Keratinocyte (primary cell): ENCODE data around the gene MXRA5. TPM values are rescaled to one million over a fixed set of nuclear protein-coding genes. Genes with fewer than 3 reads are reported as not detected.

Experiments
- DNase-seq: peaks from one replicate; pipeline ENCODE4 v3.0.0-alpha.2; 2011; ENCODE audit warnings: low read depth, missing footprints, low spot score
- FAIRE-seq: peaks from 2 replicates; lab custom pipeline; 2011; peaks lifted over from hg19 to GRCh38; lab: Jason Lieb, UNC
- H2AFZ ChIP-seq: 2 replicates; pipeline ENCODE4 v1.6.0; 2012; ENCODE audit warnings: low read length, control low read depth, inconsistent platforms; ENCODE audit not compliant: control insufficient read depth
- H3K27ac ChIP-seq: 2 replicates; pipeline ENCODE4 v1.5.1; 2011; ENCODE audit warnings: low read length; ENCODE audit not compliant: control insufficient read depth, insufficient read depth
- H3K27me3 ChIP-seq: 3 replicates; pipeline ENCODE4 v1.6.0; 2011; ENCODE audit warnings: low read length; ENCODE audit not compliant: control insufficient read depth, insufficient read depth; ENCODE audit errors: extremely low read depth
- H3K36me3 ChIP-seq, 2 experiments: 2 replicates in 1 of 2; 3 replicates in 1 of 2; pipeline ENCODE4 v1.5.1; 2011; ENCODE audit warnings: low read length in 2 of 2, mild to moderate bottlenecking in 1 of 2; ENCODE audit not compliant: control insufficient read depth in 2 of 2, insufficient read depth in 2 of 2; ENCODE audit errors: extremely low read depth in 1 of 2
- H3K4me1 ChIP-seq: 3 replicates; pipeline ENCODE4 v1.5.1; 2011; ENCODE audit warnings: low read length; ENCODE audit not compliant: control insufficient read depth, insufficient read depth; ENCODE audit errors: extremely low read depth
- H3K4me2 ChIP-seq: 3 replicates; pipeline ENCODE4 v1.6.0; 2011; ENCODE audit warnings: low read depth, low read length; ENCODE audit not compliant: control insufficient read depth, insufficient read depth; ENCODE audit errors: extremely low read depth
- H3K4me3 ChIP-seq, 3 experiments: fragments of 200-600 bp in 1 of 3; sonication (generic) in 1 of 3; 2 replicates in 2 of 3; 3 replicates in 1 of 3; pipeline ENCODE4 v1.5.1; 2011 to 2016; ENCODE audit warnings: low read length in 3 of 3, mild to moderate bottlenecking in 3 of 3, control low read depth in 2 of 3, inconsistent platforms in 1 of 3, low read depth in 1 of 3, mixed read lengths in 1 of 3, mixed run types in 1 of 3, moderate library complexity in 1 of 3; ENCODE audit not compliant: control insufficient read depth in 2 of 3, insufficient read depth in 2 of 3; ENCODE audit errors: extremely low read depth in 1 of 3
- H3K79me2 ChIP-seq: 2 replicates; pipeline ENCODE4 v1.6.0; 2012; ENCODE audit warnings: low read length; ENCODE audit not compliant: control insufficient read depth, insufficient read depth
- H3K9ac ChIP-seq: 3 replicates; pipeline ENCODE4 v1.6.0; 2011; ENCODE audit warnings: low read length; ENCODE audit not compliant: control insufficient read depth, insufficient read depth; ENCODE audit errors: extremely low read depth
- H3K9me1 ChIP-seq: 3 replicates; pipeline ENCODE4 v1.6.0; 2011; ENCODE audit warnings: low read length; ENCODE audit not compliant: control insufficient read depth, insufficient read depth; ENCODE audit errors: extremely low read depth
- H3K9me3 ChIP-seq: 2 replicates; pipeline ENCODE4 v1.5.1; 2012; ENCODE audit warnings: low read depth, low read length; ENCODE audit not compliant: control insufficient read depth
- H4K20me1 ChIP-seq: 3 replicates; pipeline ENCODE4 v1.6.0; 2011; ENCODE audit warnings: low read length; ENCODE audit not compliant: control insufficient read depth, insufficient read depth; ENCODE audit errors: extremely low read depth
- EZH2 ChIP-seq: IDR thresholded peaks from one replicate; pipeline ENCODE4 v1.6.1; 2012; ENCODE audit warnings: inconsistent platforms, mild to moderate bottlenecking, low read length, moderate library complexity
- dilution Hi-C: fragments of 300-500 bp; cut with MboI; formaldehyde crosslinking; loops from one replicate; pipeline ENCODE4 v1.7.0; 2020; ENCODE audit warnings: low sequenced_read_pairs; ENCODE audit not compliant: extremely low pct_ligation_motif_present
- polyA plus RNA-seq, 5 experiments: library from polyadenylated mRNA; depleted of rRNA in 3 of 5; stranded (reverse) in 3 of 5; stranded (forward) in 1 of 5; unstranded in 1 of 5; fragments of >200 nt; gene quantifications; 1 replicate in 1 of 5; 2 replicates in 3 of 5; 3 replicates in 1 of 5; pipeline versions ENCODE4 v1.2.1 to v1.2.3, GENCODE V29; 2011 to 2012; ENCODE audit warnings: missing spikeins in 2 of 5, low read depth in 1 of 5, low replicate concordance in 1 of 5
- TF ChIP-seq, protein P1 (sequence below), 3 experiments: IDR thresholded peaks in 1 of 3; conservative IDR thresholded peaks in 1 of 3; optimal IDR thresholded peaks in 1 of 3; 2 replicates in 2 of 3; 3 replicates in 1 of 3; pipeline versions ENCODE3 to v1.5.1; 2011; ENCODE audit warnings: low read length in 3 of 3, mild to moderate bottlenecking in 3 of 3, moderate library complexity in 2 of 3, control low read depth in 1 of 3, inconsistent platforms in 1 of 3; ENCODE audit not compliant: insufficient read depth in 2 of 3; ENCODE audit errors: extremely low read depth in 1 of 3

Gene MXRA5
- polyA plus RNA-seq, 1 donor (not counting 4 experiments of a cell fraction or from before 2014, with no cell fraction given): 6.5 TPM

DNA sequence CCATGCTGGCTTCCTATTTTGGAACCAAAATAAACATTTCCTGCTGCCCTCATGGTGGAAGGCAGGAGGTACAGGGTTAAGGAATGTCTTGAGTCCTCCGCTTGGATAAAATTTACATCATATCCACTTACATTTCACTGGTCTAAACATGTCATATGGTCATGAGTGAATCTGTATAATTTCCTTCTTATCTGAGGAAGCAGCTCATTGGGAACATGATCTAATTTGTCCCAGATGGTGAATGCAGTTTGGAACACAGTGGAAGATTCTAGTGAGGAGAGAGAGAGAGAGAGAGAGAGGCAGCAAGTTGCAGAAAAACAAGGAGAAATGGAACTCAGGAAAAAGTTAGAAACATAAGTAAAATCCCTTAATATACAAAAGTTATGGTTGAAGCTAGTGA is 46.8 kb downstream of the MXRA5 start:
- H3K9ac ChIP-seq: no peak overlapping the region
- no peak overlapping the region for H3K4me3 ChIP-seq
- H3K27me3 ChIP-seq: no peaks in the 10 kb centered on the region
- no peaks in the 10 kb centered on the region for H3K4me1 ChIP-seq
- no peaks in the 10 kb centered on the region for H4K20me1 ChIP-seq
- no peaks in the 10 kb centered on the region for H3K9me3 ChIP-seq
- H3K27ac ChIP-seq: no peak overlapping the region
- dilution Hi-C loops: no loop called here
- no peak for TF ChIP-seq EZH2
- TF ChIP-seq, protein P1, sequence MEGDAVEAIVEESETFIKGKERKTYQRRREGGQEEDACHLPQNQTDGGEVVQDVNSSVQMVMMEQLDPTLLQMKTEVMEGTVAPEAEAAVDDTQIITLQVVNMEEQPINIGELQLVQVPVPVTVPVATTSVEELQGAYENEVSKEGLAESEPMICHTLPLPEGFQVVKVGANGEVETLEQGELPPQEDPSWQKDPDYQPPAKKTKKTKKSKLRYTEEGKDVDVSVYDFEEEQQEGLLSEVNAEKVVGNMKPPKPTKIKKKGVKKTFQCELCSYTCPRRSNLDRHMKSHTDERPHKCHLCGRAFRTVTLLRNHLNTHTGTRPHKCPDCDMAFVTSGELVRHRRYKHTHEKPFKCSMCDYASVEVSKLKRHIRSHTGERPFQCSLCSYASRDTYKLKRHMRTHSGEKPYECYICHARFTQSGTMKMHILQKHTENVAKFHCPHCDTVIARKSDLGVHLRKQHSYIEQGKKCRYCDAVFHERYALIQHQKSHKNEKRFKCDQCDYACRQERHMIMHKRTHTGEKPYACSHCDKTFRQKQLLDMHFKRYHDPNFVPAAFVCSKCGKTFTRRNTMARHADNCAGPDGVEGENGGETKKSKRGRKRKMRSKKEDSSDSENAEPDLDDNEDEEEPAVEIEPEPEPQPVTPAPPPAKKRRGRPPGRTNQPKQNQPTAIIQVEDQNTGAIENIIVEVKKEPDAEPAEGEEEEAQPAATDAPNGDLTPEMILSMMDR (optimal IDR thresholded peaks at IDR 0.05 in 1 of 3, IDR thresholded peaks at IDR 0.05 in 1 of 3, conservative IDR thresholded peaks at IDR 0.05 in 1 of 3; ENCODE audit: extremely low read depth in 1 of 3, insufficient read depth in 2 of 3, low read length in 3 of 3): no peak
- no peak for FAIRE-seq
- no peaks in the 10 kb centered on the region for H3K36me3 ChIP-seq
- H2AFZ ChIP-seq: no peak overlapping the region
- no peak overlapping the region for H3K4me2 ChIP-seq
- H3K9me1 ChIP-seq: no peaks in the 10 kb centered on the region
- DNase-seq: no peak
- H3K79me2 ChIP-seq: no peaks in the 10 kb centered on the region

DNA sequence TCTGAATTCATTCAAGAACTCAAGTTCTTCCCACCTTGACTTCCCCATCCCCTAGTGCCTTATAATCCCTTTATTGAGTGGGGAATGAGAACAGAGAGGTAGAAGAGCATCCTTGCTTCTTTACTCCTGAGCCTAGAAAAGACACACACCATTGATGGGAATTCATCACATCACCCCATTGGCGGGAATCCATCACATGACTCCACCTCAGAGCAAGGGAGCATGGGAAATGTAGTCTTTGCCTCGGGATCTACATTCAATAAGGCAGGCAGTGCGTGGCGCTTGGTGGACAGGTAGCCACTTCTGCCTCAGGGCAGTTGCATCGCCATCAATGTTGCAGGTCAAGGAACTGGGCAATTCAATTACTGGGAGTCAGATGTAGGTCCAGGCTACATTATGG is 50.7 kb downstream of the MXRA5 start:
- TF ChIP-seq, protein P1 (optimal IDR thresholded peaks at IDR 0.05 in 1 of 3, IDR thresholded peaks at IDR 0.05 in 1 of 3, conservative IDR thresholded peaks at IDR 0.05 in 1 of 3; ENCODE audit: extremely low read depth in 1 of 3, insufficient read depth in 2 of 3, low read length in 3 of 3): no peak
- TF ChIP-seq EZH2: no peak
- no peak overlapping the region for H3K4me2 ChIP-seq
- no peaks in the 10 kb centered on the region for H4K20me1 ChIP-seq
- no peaks in the 10 kb centered on the region for H3K27me3 ChIP-seq
- no peaks in the 10 kb centered on the region for H3K9me1 ChIP-seq
- no peak overlapping the region for H3K27ac ChIP-seq
- DNase-seq (no peak), FAIRE-seq (peak; percentile 13)
- H3K9me3 ChIP-seq: no peaks in the 10 kb centered on the region
- H3K36me3 ChIP-seq: no peaks in the 10 kb centered on the region
- no peak overlapping the region for H3K9ac ChIP-seq
- no peaks in the 10 kb centered on the region for H3K79me2 ChIP-seq
- no peak overlapping the region for H3K4me3 ChIP-seq
- no peak overlapping the region for H2AFZ ChIP-seq
- no peaks in the 10 kb centered on the region for H3K4me1 ChIP-seq
- dilution Hi-C loops: no loop called here
